Omental fat pad (tissue), 4 donors: ENCODE data around the gene NRCAM. TPM values are rescaled to one million over a fixed set of nuclear protein-coding genes. Genes with fewer than 3 reads are reported as not detected.

Source experiments
- ATAC-seq: fragments of 150-250 bp; one replicate; pipeline ENCODE4 v1.9.1; 2016; ENCODE audit warnings: mild to moderate bottlenecking, moderate library complexity; ENCODE audit not compliant: low FRiP score
- DNase-seq: peaks from one replicate; pipeline ENCODE4 v3.0.0-alpha.2; 2019; ENCODE audit warnings: low spot score
- CTCF ChIP-seq, 3 donors: fragments of 450-650 bp; IDR thresholded peaks; one replicate each; pipeline ENCODE4 v1.5.1; 2016 to 2017; ENCODE audit warnings: antibody characterized with exemption in 3 of 3, mild to moderate bottlenecking in 3 of 3, moderate library complexity in 2 of 3
- total RNA-seq, 4 donors: library from RNA; depleted of rRNA; stranded (reverse); fragments of >200 nt; gene quantifications; one replicate each; pipeline ENCODE4 v1.1.0, GENCODE V29; 2016

Gene NRCAM
- total RNA-seq, 4 donors from 2014 or later, result 1.9 to 6.5 (median 4.6) TPM

DNA sequence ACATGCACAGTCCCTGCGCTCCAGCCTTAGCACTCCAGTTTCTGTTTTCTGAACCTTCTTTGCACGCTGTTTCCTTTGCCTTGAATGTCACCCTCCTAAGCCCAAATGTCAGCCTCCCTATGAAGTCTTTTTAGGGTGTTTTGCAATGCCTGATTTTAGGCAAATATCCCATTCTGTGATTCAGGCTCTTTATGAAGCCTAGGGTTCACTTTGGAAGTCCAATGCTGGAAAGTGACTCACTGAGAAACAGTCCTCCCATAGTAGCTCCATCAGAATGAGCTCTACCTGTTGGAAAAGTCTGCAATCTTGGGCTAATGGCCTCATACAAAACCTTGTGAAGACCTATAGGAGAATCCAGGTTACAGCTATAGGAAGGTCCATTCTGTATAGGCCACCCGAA is 331.4 kb downstream of the NRCAM start:
- no peak for TF ChIP-seq CTCF (IDR thresholded peaks at IDR 0.05)
- no peak for DNase-seq
- peak; percentile 77 for ATAC-seq

DNA sequence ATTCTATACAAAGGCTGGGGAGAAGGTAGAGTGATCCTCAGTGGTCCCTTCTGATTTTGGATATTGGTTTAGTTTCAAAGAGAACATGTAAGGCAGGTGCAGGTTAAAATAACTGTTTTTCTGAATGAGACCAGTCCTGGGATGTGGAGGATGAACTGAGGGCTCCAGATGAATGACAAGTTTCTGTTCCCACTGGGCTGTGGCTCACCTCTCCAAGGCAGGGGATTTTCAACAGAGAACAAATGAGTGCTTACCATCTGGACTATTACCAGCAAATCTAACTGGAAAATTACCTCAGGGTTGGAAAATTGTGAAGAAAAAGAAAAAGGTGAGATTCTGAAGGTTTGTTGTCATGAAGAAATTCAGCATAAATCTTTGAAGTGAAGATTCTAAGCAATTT is 334.1 kb downstream of the NRCAM start:
- TF ChIP-seq CTCF (IDR thresholded peaks at IDR 0.05), result no peak
- ATAC-seq (no peak), DNase-seq (no peak)

GRCh38 chr7:108120933-108121332 is 335.3 kb downstream of the NRCAM start:
- no peak for DNase-seq
- no peak for ATAC-seq
- no peak for TF ChIP-seq CTCF (IDR thresholded peaks at IDR 0.05)

GRCh38 chr7:108120196-108120595 is 336.0 kb downstream of the NRCAM start:
- TF ChIP-seq CTCF (IDR thresholded peaks at IDR 0.05), result no peak
- ATAC-seq (no peak), DNase-seq (no peak)

- TF ChIP-seq CTCF (IDR thresholded peaks at IDR 0.05), result no peak
- ATAC-seq (no peak), DNase-seq (no peak)
Observed at GRCh38 chr7:108118959-108119358, 337.3 kb downstream of the NRCAM start.

DNA sequence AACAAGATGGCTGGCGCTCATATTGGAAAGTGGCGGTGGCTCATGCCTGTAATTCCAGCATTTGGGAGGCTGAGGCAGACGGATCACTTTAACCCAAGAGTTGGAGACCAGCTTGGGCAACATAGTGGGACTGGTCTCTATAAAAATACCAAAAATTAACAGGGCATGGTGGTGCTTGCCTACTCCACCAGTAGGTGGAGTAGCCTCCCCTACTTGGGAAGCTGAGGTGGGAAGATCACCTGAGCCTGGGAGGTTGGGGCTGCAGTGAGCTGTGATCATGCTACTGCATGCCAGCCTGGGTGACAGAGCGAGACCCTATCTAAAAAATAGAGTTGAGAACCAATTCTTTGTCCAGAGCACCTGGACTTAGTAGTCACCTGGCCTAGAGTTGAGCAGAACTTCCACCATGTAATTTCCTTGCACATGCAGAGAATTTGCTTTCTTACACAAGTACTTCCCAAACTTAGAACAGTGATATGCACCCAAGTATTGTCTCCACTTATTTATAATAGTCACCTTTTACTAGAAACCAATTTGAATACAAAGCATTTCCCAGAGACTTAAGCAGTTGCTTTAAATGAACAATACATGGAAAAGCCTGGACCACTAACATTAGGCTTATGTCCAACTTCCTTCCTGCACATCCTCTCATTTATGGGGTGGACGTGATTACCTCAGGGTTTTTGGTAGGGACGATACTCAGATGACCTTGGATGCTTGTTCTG is 342.0 kb downstream of the NRCAM start:
- DNase-seq (no peak), ATAC-seq (no peak)
- TF ChIP-seq CTCF (IDR thresholded peaks at IDR 0.05), result no peak

DNA sequence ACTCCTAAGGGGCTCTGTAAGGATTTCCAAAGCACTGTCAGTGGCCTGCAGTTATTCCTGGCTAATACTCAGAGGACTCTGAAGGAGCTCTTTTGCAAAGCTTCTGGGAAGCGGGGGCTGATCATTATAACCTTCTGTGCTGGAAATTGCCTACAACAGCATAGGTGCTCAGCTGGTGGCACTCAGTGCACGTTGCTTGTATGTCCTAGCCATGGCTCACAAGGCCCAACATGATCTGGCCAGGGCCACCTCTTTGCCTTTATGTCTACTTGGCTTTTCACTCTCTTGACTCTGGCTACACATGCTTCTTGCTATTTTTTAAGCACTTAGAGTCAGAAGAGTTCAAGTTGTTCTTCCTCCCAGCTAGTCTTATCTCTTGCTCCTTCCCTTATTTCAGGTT is 343.6 kb downstream of the NRCAM start:
- TF ChIP-seq CTCF (IDR thresholded peaks at IDR 0.05), result no peak
- no peak for ATAC-seq

More for the DNA sequence above, 343.6 kb downstream of the NRCAM start:
- no peak for DNase-seq
